OCI-LY1 (cell line): ENCODE data around the gene POU2F1.

ENCODE experiments used
- H2AFZ ChIP-seq: fragments of 200-600 bp; sonication (generic), shearing (Covaris generic); 2 replicates; pipeline ENCODE4 v1.6.0; 2014; ENCODE audit warnings: antibody characterized with exemption, mild to moderate bottlenecking, low read length
- H3F3A ChIP-seq: fragments of 200-600 bp; sonication (generic), shearing (Covaris generic); 2 replicates; pipeline ENCODE4 v1.6.0; 2014; ENCODE audit warnings: mild to moderate bottlenecking, antibody characterized with exemption, low read length, moderate library complexity; ENCODE audit not compliant: insufficient read depth
- H3K27ac ChIP-seq: fragments of 200-600 bp; sonication (generic); 2 replicates; pipeline ENCODE4 v1.5.1; 2014; ENCODE audit warnings: low read length, mixed run types, mild to moderate bottlenecking, low read depth; ENCODE audit not compliant: poor library complexity, severe bottlenecking
- H3K27me3 ChIP-seq: fragments of 200-600 bp; sonication (generic); 2 replicates; pipeline ENCODE4 v1.6.0; 2014; ENCODE audit warnings: antibody characterized with exemption, mild to moderate bottlenecking, low read length, moderate library complexity; ENCODE audit not compliant: insufficient read depth
- H3K36me3 ChIP-seq: fragments of 200-600 bp; sonication (generic); 2 replicates; pipeline ENCODE4 v1.6.1; 2014; ENCODE audit warnings: mild to moderate bottlenecking, antibody characterized with exemption, low read length, moderate library complexity, mixed read lengths; ENCODE audit not compliant: insufficient read depth
- H3K4me1 ChIP-seq: fragments of 200-600 bp; sonication (generic); 2 replicates; pipeline ENCODE4 v1.5.1; 2014; ENCODE audit warnings: mild to moderate bottlenecking, low read length, moderate library complexity; ENCODE audit not compliant: insufficient read depth, severe bottlenecking
- H3K4me2 ChIP-seq: fragments of 200-600 bp; sonication (generic), shearing (Covaris generic); 2 replicates; pipeline ENCODE4 v1.6.1; 2014; ENCODE audit warnings: low read length
- H3K4me3 ChIP-seq: fragments of 200-600 bp; sonication (generic); 2 replicates; pipeline ENCODE4 v1.5.1; 2014; ENCODE audit warnings: low read length, low read depth, mild to moderate bottlenecking, mixed read lengths; ENCODE audit not compliant: poor library complexity, severe bottlenecking
- H3K79me2 ChIP-seq: fragments of 200-600 bp; shearing (Covaris generic); 2 replicates; pipeline ENCODE4 v1.6.1; 2016; ENCODE audit warnings: mixed run types, low read length, mixed read lengths; ENCODE audit not compliant: insufficient read depth
- H3K9ac ChIP-seq: fragments of 200-600 bp; sonication (generic), shearing (Covaris generic); 2 replicates; pipeline ENCODE4 v1.6.1; 2014; ENCODE audit warnings: mild to moderate bottlenecking, low read length, mixed read lengths
- H3K9me2 ChIP-seq: fragments of 200-600 bp; sonication (generic), shearing (Covaris generic); 2 replicates; pipeline ENCODE4 v1.6.1; 2014; ENCODE audit warnings: low read depth, mild to moderate bottlenecking, low read length, mixed read lengths
- H3K9me3 ChIP-seq: fragments of 200-600 bp; shearing (Covaris generic); 2 replicates; pipeline ENCODE4 v1.6.1; 2014; ENCODE audit warnings: low read length, mixed read lengths
- H4K20me1 ChIP-seq: fragments of 200-600 bp; sonication (generic), shearing (Covaris generic); 2 replicates; pipeline ENCODE4 v1.6.0; 2016; ENCODE audit warnings: mild to moderate bottlenecking, low read length; ENCODE audit not compliant: insufficient read depth
- CTCF ChIP-seq: fragments of 200-600 bp; sonication (generic), shearing (Covaris generic); IDR thresholded peaks from 2 replicates; pipeline ENCODE4 v1.5.1; 2017; ENCODE audit warnings: mild to moderate bottlenecking, antibody characterized with exemption, low read length, moderate library complexity, mixed read lengths
- EZH2 ChIP-seq: fragments of 200-600 bp; sonication (generic), shearing (Covaris generic); IDR thresholded peaks from 2 replicates; pipeline ENCODE4 v1.8.0; 2017; ENCODE audit warnings: borderline replicate concordance, mixed run types, mild to moderate bottlenecking, antibody characterized with exemption, low read length, moderate library complexity, mixed read lengths

Gene POU2F1

GRCh38 chr1:167194182-167194581 lies 26.5 kb upstream of the POU2F1 start:
- Histone ChIP-seq H3K4me1 (no peaks in the 10 kb centered on the region), H3K4me3 (no peak overlapping the region), H3K27ac (no peak overlapping the region), H2AFZ (no peak overlapping the region), H3K27me3 (no peaks in the 10 kb centered on the region; the same call in 1 of the 2 replicates), H4K20me1 (no peaks in the 10 kb centered on the region), H3K4me2 (no peak overlapping the region), H3F3A (no peaks in the 10 kb centered on the region), H3K9me3 (no peaks in the 10 kb centered on the region), H3K9me2 (no peaks in the 10 kb centered on the region), H3K36me3 (no peaks in the 10 kb centered on the region), H3K9ac (no peak overlapping the region), H3K79me2 (no peaks in the 10 kb centered on the region)
- TF ChIP-seq EZH2, result no peak
- TF ChIP-seq CTCF, result no peak

- no peak overlapping the region for H3K4me2 ChIP-seq
- TF ChIP-seq EZH2 (no peak), CTCF (no peak)
- H4K20me1 ChIP-seq, result no peaks in the 10 kb centered on the region
- no peak overlapping the region for H3K27ac ChIP-seq
- no peak overlapping the region for H2AFZ ChIP-seq
- H3K9me2 ChIP-seq, result no peaks in the 10 kb centered on the region
- no peaks in the 10 kb centered on the region for H3K9me3 ChIP-seq
- H3K36me3 ChIP-seq, result no peaks in the 10 kb centered on the region
- H3F3A ChIP-seq, result no peaks in the 10 kb centered on the region
- no peak overlapping the region for H3K4me3 ChIP-seq
- no peak overlapping the region for H3K9ac ChIP-seq
- H3K4me1 ChIP-seq, result no peaks in the 10 kb centered on the region
- no peaks in the 10 kb centered on the region for H3K79me2 ChIP-seq
- H3K27me3 ChIP-seq, result no peaks in the 10 kb centered on the region
Observed at GRCh38 chr1:167196166-167196565, 24.5 kb upstream of the POU2F1 start.

- Histone ChIP-seq H3K4me3 (no peak overlapping the region), H3K79me2 (no peaks in the 10 kb centered on the region), H3K9me3 (no peaks in the 10 kb centered on the region), H4K20me1 (no peaks in the 10 kb centered on the region), H3F3A (no peaks in the 10 kb centered on the region), H3K27ac (no peak overlapping the region), H3K4me2 (no peak overlapping the region), H2AFZ (no peak overlapping the region), H3K27me3 (no peaks in the 10 kb centered on the region), H3K9ac (no peak overlapping the region), H3K9me2 (no peaks in the 10 kb centered on the region), H3K36me3 (no peaks in the 10 kb centered on the region), H3K4me1 (no peaks in the 10 kb centered on the region)
- TF ChIP-seq CTCF (no peak), EZH2 (no peak)
Observed at GRCh38 chr1:167197236-167197635, 23.4 kb upstream of the POU2F1 start.
